H1 (cell line): Measurements from ENCODE around the gene PLD2.

Experiments
- CREB1 ChIP-seq: IDR thresholded peaks from 2 replicates; pipeline ENCODE4 v1.6.1; 2012; ENCODE audit warnings: inconsistent platforms
- EZH2 ChIP-seq: fragments of 200-600 bp; sonication (generic); IDR thresholded peaks from 2 replicates; pipeline ENCODE4 v1.7.1; 2012; ENCODE audit warnings: low read depth, mild to moderate bottlenecking, moderate library complexity, low read length, inconsistent platforms; ENCODE audit not compliant: severe bottlenecking
- JUND ChIP-seq: IDR thresholded peaks from 2 replicates; pipeline ENCODE4 v1.6.1; 2011; ENCODE audit warnings: mild to moderate bottlenecking, improper control_type of control experiment, low read length
- POLR2A ChIP-seq, 2 experiments: IDR thresholded peaks; 1 replicate in 1 of 2; 2 replicates in 1 of 2; pipeline ENCODE4 v1.6.1; 2011; ENCODE audit warnings: low read depth in 2 of 2, low read length in 2 of 2, mild to moderate bottlenecking in 2 of 2; ENCODE audit errors: control extremely low read depth in 1 of 2
- RNF2 ChIP-seq: fragments of 200-900, 300-1000 bp; sonication (generic); IDR thresholded peaks from 2 replicates; pipeline ENCODE4 v1.7.1; 2016; ENCODE audit warnings: borderline replicate concordance, low read depth, mild to moderate bottlenecking, antibody characterized with exemption, low read length; ENCODE audit not compliant: poor library complexity, severe bottlenecking; ENCODE audit errors: missing control alignments
- SIRT6 ChIP-seq: IDR thresholded peaks from one replicate; pipeline ENCODE4 v1.7.1; 2012; ENCODE audit warnings: low read length, inconsistent platforms
- TF ChIP-seq, protein P1 (sequence below), 3 experiments: IDR thresholded peaks; 1 replicate in 2 of 3; 2 replicates in 1 of 3; pipeline versions ENCODE4 v1.5.1 to v1.6.1; 2011; ENCODE audit warnings: low read length in 3 of 3, mild to moderate bottlenecking in 3 of 3, inconsistent platforms in 2 of 3, low read depth in 1 of 3, moderate library complexity in 1 of 3; ENCODE audit not compliant: insufficient read depth in 1 of 3; ENCODE audit errors: control extremely low read depth in 1 of 3
- TF ChIP-seq, protein P2 (sequence below): IDR thresholded peaks from 2 replicates; pipeline ENCODE4 v1.6.1; 2012; ENCODE audit warnings: inconsistent platforms
- TF ChIP-seq, protein P3 (sequence below): IDR thresholded peaks from 2 replicates; pipeline ENCODE4 v1.6.1; 2011; ENCODE audit warnings: low read length, improper control_type of control experiment

DNA sequence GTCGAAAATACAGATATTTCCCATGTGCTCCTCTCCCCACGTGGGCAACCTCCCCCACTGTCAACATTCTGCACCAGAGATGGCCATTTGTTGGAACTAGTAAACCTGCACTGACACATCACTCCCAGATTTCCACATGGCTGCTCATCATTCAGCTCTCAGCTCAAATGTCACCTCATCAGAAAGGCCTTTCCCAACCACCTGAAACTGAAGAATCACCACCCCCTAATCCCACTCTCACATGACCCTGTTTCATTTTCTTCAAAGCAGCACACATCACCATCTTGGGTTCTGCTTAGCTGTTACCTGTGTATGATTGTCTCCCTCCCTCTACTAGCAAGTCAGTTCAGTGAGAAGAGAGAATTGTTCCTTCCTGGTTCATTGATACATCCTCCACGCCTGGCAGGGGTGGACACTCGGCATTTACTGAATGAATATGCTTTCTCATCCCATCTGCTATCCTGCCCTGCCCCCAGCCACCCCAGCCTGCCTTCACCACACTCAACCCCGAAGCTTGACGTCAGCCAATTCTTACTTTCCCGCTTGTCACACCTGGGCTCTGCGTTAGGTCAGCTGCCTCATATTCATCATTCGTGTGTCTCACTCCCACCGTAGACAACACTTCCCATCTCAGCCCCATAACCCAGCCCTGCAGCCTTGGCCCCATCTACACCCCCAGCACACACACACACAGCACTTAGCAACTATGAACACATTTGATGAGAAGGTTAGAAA lies 6.3 kb upstream of the PLD2 start:
- TF ChIP-seq, protein P1, sequence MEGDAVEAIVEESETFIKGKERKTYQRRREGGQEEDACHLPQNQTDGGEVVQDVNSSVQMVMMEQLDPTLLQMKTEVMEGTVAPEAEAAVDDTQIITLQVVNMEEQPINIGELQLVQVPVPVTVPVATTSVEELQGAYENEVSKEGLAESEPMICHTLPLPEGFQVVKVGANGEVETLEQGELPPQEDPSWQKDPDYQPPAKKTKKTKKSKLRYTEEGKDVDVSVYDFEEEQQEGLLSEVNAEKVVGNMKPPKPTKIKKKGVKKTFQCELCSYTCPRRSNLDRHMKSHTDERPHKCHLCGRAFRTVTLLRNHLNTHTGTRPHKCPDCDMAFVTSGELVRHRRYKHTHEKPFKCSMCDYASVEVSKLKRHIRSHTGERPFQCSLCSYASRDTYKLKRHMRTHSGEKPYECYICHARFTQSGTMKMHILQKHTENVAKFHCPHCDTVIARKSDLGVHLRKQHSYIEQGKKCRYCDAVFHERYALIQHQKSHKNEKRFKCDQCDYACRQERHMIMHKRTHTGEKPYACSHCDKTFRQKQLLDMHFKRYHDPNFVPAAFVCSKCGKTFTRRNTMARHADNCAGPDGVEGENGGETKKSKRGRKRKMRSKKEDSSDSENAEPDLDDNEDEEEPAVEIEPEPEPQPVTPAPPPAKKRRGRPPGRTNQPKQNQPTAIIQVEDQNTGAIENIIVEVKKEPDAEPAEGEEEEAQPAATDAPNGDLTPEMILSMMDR (IDR thresholded peaks at IDR 0.05; ENCODE audit: control extremely low read depth in 1 of 3, insufficient read depth in 1 of 3, low read depth in 1 of 3, low read length in 3 of 3), result no peak
- TF ChIP-seq, protein P2, sequence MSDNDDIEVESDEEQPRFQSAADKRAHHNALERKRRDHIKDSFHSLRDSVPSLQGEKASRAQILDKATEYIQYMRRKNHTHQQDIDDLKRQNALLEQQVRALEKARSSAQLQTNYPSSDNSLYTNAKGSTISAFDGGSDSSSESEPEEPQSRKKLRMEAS, result no peak
- TF ChIP-seq RNF2 (no peak), POLR2A (IDR thresholded peaks at IDR 0.05; ENCODE audit: control extremely low read depth in 1 of 2, low read depth in 2 of 2, low read length in 2 of 2) (no peak), JUND (no peak), CREB1 (no peak), EZH2 (no peak), SIRT6 (no peak)
- TF ChIP-seq, protein P3, sequence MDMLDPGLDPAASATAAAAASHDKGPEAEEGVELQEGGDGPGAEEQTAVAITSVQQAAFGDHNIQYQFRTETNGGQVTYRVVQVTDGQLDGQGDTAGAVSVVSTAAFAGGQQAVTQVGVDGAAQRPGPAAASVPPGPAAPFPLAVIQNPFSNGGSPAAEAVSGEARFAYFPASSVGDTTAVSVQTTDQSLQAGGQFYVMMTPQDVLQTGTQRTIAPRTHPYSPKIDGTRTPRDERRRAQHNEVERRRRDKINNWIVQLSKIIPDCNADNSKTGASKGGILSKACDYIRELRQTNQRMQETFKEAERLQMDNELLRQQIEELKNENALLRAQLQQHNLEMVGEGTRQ, result no peak
